Measurements from ENCODE around the gene P2RY11. TPM values are rescaled to one million over a fixed set of nuclear protein-coding genes. Genes with fewer than 3 reads are reported as not detected.

P2RY11 gene
- total RNA-seq, 2 experiments from 2014 or later = 11.9 to 43.3 TPM

GRCh38 chr19:10137751-10138682 lies 26.5 kb downstream of the P2RY11 start:
- no peak overlapping the region for H2AFZ ChIP-seq (ENCODE audit: low read length)
- no peaks in the 10 kb centered on the region for H3K9me3 ChIP-seq (ENCODE audit: low read length)
- BruUV-seq (replicated peaks) = no TSS peak
- DNase-seq (ENCODE audit: low spot score) = no peak
- H3K9me2 ChIP-seq (ENCODE audit: insufficient read depth, low read length) = no peaks in the 10 kb centered on the region
- no peaks in the 10 kb centered on the region for H4K20me1 ChIP-seq (ENCODE audit: insufficient read depth, low read length)
- H3K4me1 ChIP-seq (ENCODE audit: insufficient read depth, low read length, poor library complexity, severe bottlenecking) = no peaks in the 10 kb centered on the region
- no peak overlapping the region for H3K4me3 ChIP-seq (ENCODE audit: low read depth, low read length, poor library complexity, severe bottlenecking)
- no peak overlapping the region for H3K4me2 ChIP-seq (ENCODE audit: low read length)
- peaks cover 98% of the 10 kb centered on the region for H3K36me3 ChIP-seq (ENCODE audit: insufficient read depth, low read length)
- ChIA-PET POLR2A (no interaction called here), CTCF (ENCODE audit: unreplicated experiment) (interaction anchor here (0.6 kb wide), 1 partner anchor 79 kb away, joined by 4 read pairs; no protein-coding TSS in a partner anchor)
- H3K27ac ChIP-seq (ENCODE audit: low read depth, low read length, poor library complexity, severe bottlenecking) = no peak overlapping the region
- H3K79me2 ChIP-seq (ENCODE audit: insufficient read depth, low read depth, low read length) = no peaks in the 10 kb centered on the region
- TF ChIP-seq CTCF (conservative IDR thresholded peaks at IDR 0.05; ENCODE audit: low read length) (no peak), EZH2phosphoT487 (IDR thresholded peaks at IDR 0.05; ENCODE audit: borderline replicate concordance, low read depth, low read length) (no peak)
- intact Hi-C loops (cut with micrococcal nuclease; ENCODE audit: unreplicated experiment) = no loop called here

GRCh38 chr19:10138879-10139795 lies 27.6 kb downstream of the P2RY11 start:
- H3K79me2 ChIP-seq (ENCODE audit: insufficient read depth, low read depth, low read length) = no peaks in the 10 kb centered on the region
- no peak for TF ChIP-seq EZH2phosphoT487 (IDR thresholded peaks at IDR 0.05; ENCODE audit: borderline replicate concordance, low read depth, low read length)
- TF ChIP-seq CTCF (conservative IDR thresholded peaks at IDR 0.05; ENCODE audit: low read length) = no peak
- H3K4me2 ChIP-seq (ENCODE audit: low read length) = no peak overlapping the region
- no peak for DNase-seq (ENCODE audit: low spot score)
- no peaks in the 10 kb centered on the region for H3K9me2 ChIP-seq (ENCODE audit: insufficient read depth, low read length)
- H4K20me1 ChIP-seq (ENCODE audit: insufficient read depth, low read length) = 0 out of 2 replicates have a peak, but pooled peaks cover 5% of the 10 kb centered on the region
- H3K4me3 ChIP-seq (ENCODE audit: low read depth, low read length, poor library complexity, severe bottlenecking) = no peak overlapping the region
- H3K4me1 ChIP-seq (ENCODE audit: insufficient read depth, low read length, poor library complexity, severe bottlenecking) = no peaks in the 10 kb centered on the region
- BruUV-seq (replicated peaks) = no TSS peak
- intact Hi-C loops (cut with micrococcal nuclease; ENCODE audit: unreplicated experiment) = no loop called here
- no peak overlapping the region for H2AFZ ChIP-seq (ENCODE audit: low read length)
- ChIA-PET CTCF (ENCODE audit: unreplicated experiment) (no interaction called here), POLR2A (interaction anchor here (0.5 kb wide), 1 partner anchor 286 kb away, joined by 6 read pairs; no protein-coding TSS in a partner anchor)
- no peak overlapping the region for H3K27ac ChIP-seq (ENCODE audit: low read depth, low read length, poor library complexity, severe bottlenecking)
- H3K9me3 ChIP-seq (ENCODE audit: low read length) = no peaks in the 10 kb centered on the region
- peaks cover 98% of the 10 kb centered on the region for H3K36me3 ChIP-seq (ENCODE audit: insufficient read depth, low read length)

Measured in OCI-LY7 (cell line).